Measurements from ENCODE around the gene FEV. TPM values are rescaled to one million over a fixed set of nuclear protein-coding genes. Genes with fewer than 3 reads are reported as not detected.

The FEV gene
- polyA plus RNA-seq, 3 donors = not detected

DNA sequence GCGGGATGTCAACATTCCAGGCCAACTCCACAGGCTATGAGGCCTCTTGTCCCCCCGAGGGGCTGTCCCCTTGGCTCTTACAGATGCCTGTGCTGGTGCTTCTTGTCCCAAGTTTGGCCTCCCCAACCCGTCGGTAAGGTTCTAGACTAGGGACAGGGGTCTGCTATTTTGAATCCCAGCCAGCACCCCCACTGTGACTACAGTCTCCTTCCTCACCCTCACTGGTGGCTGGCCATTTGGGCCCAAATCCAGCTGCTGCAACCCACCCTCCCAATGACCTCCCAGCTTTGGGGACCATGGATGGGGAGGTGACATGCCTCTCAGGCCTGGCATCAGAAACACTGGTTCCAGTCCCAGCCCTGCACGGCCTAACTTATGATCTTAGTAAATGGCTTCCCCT lies 37.6 kb upstream of the FEV start:
- no peaks in the 10 kb centered on the region for H3K36me3 Mint-ChIP-seq
- Histone ChIP-seq H3K79me2 (ENCODE audit: insufficient read depth, low read length) (no peaks in the 10 kb centered on the region), H3K27ac (ENCODE audit: low read depth in 1 of 2, low read length in 2 of 2) (no peak overlapping the region), H4K20me1 (ENCODE audit: insufficient read depth, low read length) (no peaks in the 10 kb centered on the region), H3K9me3 (replicated peaks in 1 of 2; ENCODE audit: control insufficient read depth in 1 of 2, insufficient read depth in 1 of 2, low read length in 2 of 2) (no peaks in the 10 kb centered on the region), H3K4me3 (replicated peaks in 1 of 3; ENCODE audit: low read depth in 2 of 3, low read length in 3 of 3) (no peak overlapping the region), H3K36me3 (replicated peaks in 1 of 2; ENCODE audit: control insufficient read depth in 1 of 2, insufficient read depth in 2 of 2, low read length in 2 of 2) (no peaks in the 10 kb centered on the region), H3K4me1 (ENCODE audit: control insufficient read depth in 1 of 2, insufficient read depth in 2 of 2, low read length in 2 of 2) (peaks cover 11 to 17% of the 10 kb centered on the region in 2 donors), H2AFZ (ENCODE audit: insufficient read depth, low read depth, low read length, poor library complexity, severe bottlenecking) (no peak overlapping the region), H3K4me2 (replicated peaks; ENCODE audit: extremely low read depth, low read length, poor library complexity, severe bottlenecking) (no peak overlapping the region), H3K27me3 (ENCODE audit: control insufficient read depth in 2 of 2, insufficient read depth in 2 of 2, low read length in 2 of 2) (no peaks in the 10 kb centered on the region), H3K9ac (ENCODE audit: insufficient read depth, low read length, poor library complexity, severe bottlenecking) (no peak overlapping the region)
- H3K27ac Mint-ChIP-seq = no peak overlapping the region
- TF ChIP-seq, protein P1, sequence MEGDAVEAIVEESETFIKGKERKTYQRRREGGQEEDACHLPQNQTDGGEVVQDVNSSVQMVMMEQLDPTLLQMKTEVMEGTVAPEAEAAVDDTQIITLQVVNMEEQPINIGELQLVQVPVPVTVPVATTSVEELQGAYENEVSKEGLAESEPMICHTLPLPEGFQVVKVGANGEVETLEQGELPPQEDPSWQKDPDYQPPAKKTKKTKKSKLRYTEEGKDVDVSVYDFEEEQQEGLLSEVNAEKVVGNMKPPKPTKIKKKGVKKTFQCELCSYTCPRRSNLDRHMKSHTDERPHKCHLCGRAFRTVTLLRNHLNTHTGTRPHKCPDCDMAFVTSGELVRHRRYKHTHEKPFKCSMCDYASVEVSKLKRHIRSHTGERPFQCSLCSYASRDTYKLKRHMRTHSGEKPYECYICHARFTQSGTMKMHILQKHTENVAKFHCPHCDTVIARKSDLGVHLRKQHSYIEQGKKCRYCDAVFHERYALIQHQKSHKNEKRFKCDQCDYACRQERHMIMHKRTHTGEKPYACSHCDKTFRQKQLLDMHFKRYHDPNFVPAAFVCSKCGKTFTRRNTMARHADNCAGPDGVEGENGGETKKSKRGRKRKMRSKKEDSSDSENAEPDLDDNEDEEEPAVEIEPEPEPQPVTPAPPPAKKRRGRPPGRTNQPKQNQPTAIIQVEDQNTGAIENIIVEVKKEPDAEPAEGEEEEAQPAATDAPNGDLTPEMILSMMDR (IDR thresholded peaks at IDR 0.05) = no peak
- H3K9me3 Mint-ChIP-seq = no peaks in the 10 kb centered on the region
- peaks cover 2 to 10% (median 6%) of the 10 kb centered on the region in 3 donors for H3K27me3 Mint-ChIP-seq (ENCODE audit: low read depth in 3 of 3)
- no peak for DNase-seq
- H3K4me3 Mint-ChIP-seq = no peak overlapping the region
- intact Hi-C loops (cut with micrococcal nuclease) = no loop called here
- H3K4me1 Mint-ChIP-seq = peaks cover 11% of the 10 kb centered on the region
- WGBS (ENCODE audit: insufficient coverage) = 84% methylated on average over 4 of the region's 5 CpGs

DNA sequence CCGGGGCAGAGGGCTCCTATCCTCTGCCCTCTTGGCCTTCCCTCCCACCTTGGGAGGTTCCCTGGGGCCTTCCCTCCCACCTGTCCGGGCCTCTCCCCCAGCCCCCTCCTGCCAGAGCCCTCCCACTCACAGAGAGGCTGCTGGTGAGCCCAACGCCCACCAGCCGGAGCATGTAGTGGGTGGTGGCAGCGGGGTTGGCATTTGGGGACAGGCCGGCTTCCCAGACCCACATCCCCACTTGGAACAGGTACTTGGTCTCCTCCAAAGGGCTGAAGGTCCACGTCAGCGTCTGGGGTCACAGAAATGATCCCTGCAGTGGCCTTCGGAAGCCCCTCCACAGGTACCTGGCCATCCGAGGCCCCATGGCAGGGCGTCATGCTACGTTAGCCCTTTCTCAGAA lies 37.1 kb upstream of the FEV start:
- H3K9ac ChIP-seq (ENCODE audit: insufficient read depth, low read length, poor library complexity, severe bottlenecking) = no peak overlapping the region
- H3K27me3 ChIP-seq (ENCODE audit: control insufficient read depth in 2 of 2, insufficient read depth in 2 of 2, low read length in 2 of 2) = no peaks in the 10 kb centered on the region
- no peak overlapping the region for H3K4me3 Mint-ChIP-seq
- H3K36me3 ChIP-seq (replicated peaks in 1 of 2; ENCODE audit: control insufficient read depth in 1 of 2, insufficient read depth in 2 of 2, low read length in 2 of 2) = no peaks in the 10 kb centered on the region
- H3K4me1 ChIP-seq (ENCODE audit: control insufficient read depth in 1 of 2, insufficient read depth in 2 of 2, low read length in 2 of 2) = peaks cover 11 to 17% of the 10 kb centered on the region in 2 donors
- TF ChIP-seq, protein P1 (IDR thresholded peaks at IDR 0.05) = no peak
- H3K9me3 Mint-ChIP-seq = no peaks in the 10 kb centered on the region
- DNase-seq = no peak
- no peaks in the 10 kb centered on the region for H4K20me1 ChIP-seq (ENCODE audit: insufficient read depth, low read length)
- no peak overlapping the region for H2AFZ ChIP-seq (ENCODE audit: insufficient read depth, low read depth, low read length, poor library complexity, severe bottlenecking)
- no peak overlapping the region for H3K4me3 ChIP-seq (replicated peaks in 1 of 3; ENCODE audit: low read depth in 2 of 3, low read length in 3 of 3)
- peaks cover under 1 to 8% (median 6%) of the 10 kb centered on the region in 3 donors for H3K27me3 Mint-ChIP-seq (ENCODE audit: low read depth in 3 of 3)
- WGBS (ENCODE audit: insufficient coverage) = 100% methylated on average over 7 of the region's 12 CpGs
- H3K79me2 ChIP-seq (ENCODE audit: insufficient read depth, low read length) = no peaks in the 10 kb centered on the region
- H3K4me1 Mint-ChIP-seq = peaks cover 11% of the 10 kb centered on the region
- no peak overlapping the region for H3K4me2 ChIP-seq (replicated peaks; ENCODE audit: extremely low read depth, low read length, poor library complexity, severe bottlenecking)
- intact Hi-C loops (cut with micrococcal nuclease) = no loop called here
- no peak overlapping the region for H3K27ac ChIP-seq (ENCODE audit: low read depth in 1 of 2, low read length in 2 of 2)
- H3K27ac Mint-ChIP-seq = no peak overlapping the region
- no peaks in the 10 kb centered on the region for H3K9me3 ChIP-seq (replicated peaks in 1 of 2; ENCODE audit: control insufficient read depth in 1 of 2, insufficient read depth in 1 of 2, low read length in 2 of 2)
- H3K36me3 Mint-ChIP-seq = no peaks in the 10 kb centered on the region
